ENCODE measurements around the gene KCNH8. TPM values are rescaled to one million over a fixed set of nuclear protein-coding genes. Genes with fewer than 3 reads are reported as not detected.
A peak's percentile ranks its signal among the peaks of the same experiment; 100 is the strongest.

Gene KCNH8
- total RNA-seq, 2 experiments from 2014 or later = not detected

DNA sequence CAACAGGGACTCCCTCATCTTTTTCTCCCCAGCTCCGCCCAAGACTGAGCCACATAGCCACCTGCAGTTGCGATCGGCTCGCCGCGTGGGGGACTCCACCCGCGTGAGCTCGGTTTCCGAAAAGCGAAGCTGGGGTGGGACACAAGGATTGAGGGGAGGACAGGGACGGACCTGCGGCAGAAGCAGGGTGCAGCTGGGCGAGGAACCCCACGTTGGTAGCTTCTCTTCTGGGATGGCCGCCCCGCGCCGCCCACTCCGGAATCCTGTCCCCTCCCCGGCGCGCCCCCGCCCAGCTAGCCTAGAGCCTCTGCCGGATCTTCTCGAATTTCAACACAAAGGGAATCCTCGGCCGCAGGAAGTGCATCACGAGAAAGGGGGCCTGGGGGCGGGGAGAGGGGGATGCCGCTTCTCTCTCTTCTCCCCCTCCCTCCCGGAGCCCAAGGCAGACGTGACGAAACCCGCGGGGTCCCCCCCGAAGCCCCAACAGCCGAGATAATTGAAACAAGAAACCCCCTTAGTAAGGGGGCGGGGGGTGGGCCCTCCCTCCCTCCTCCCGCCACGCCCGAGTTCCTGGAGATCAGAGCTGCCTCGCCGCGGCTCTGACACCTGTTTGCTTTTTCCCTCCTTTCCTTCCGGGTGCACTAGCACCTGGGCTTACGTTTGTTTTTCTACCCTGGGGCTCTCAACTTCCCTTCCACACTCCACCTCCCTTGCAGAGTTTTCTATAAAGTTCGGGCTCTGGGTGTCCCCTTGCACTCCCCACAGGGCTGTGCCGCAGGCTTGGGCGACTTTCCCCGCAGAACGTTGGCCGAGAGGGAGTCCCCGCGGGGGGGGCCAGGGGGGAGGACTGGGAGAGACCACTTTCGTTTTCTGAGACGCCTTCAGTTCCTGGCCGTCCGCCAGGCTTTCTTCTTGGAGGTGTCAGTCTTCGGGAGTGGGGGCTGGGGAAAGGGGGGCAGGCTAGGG lies 1.3 kb upstream of the KCNH8 start:
- H3K9me3 Mint-ChIP-seq = peaks cover 3% of the 10 kb centered on the region
- H3K4me3 Mint-ChIP-seq = peak overlapping the region; percentile 76
- POLR2A ChIA-PET = no interaction called here
- CTCF ChIA-PET = interaction anchor here (0.7 to 0.9 kb wide), 2 partner anchors 44 to 719 kb away, joined by 3 to 4 read pairs; no protein-coding TSS in a partner anchor
- H3K27ac Mint-ChIP-seq = no peak overlapping the region
- intact Hi-C loops (cut with micrococcal nuclease) = loop anchor here (5.0 kb wide), 1 partner anchor 160 kb away; no protein-coding TSS in a partner anchor
- peak; percentile 69 for DNase-seq
- no peaks in the 10 kb centered on the region for H3K36me3 Mint-ChIP-seq
- H3K4me1 Mint-ChIP-seq (ENCODE audit: low read depth) = peaks cover 12% of the 10 kb centered on the region
- H3K27me3 Mint-ChIP-seq = peaks cover 14% of the 10 kb centered on the region

- Mint-ChIP-seq H3K27me3 (peaks cover 14% of the 10 kb centered on the region), H3K9me3 (peaks cover 3% of the 10 kb centered on the region), H3K4me3 (peak overlapping the region; percentile 43), H3K36me3 (no peaks in the 10 kb centered on the region), H3K4me1 (ENCODE audit: low read depth) (peaks cover 12% of the 10 kb centered on the region), H3K27ac (no peak overlapping the region)
- ChIA-PET CTCF (no interaction called here), POLR2A (no interaction called here)
- no peak for DNase-seq
- intact Hi-C loops (cut with micrococcal nuclease) = loop anchor here (5.0 kb wide), 1 partner anchor 161 kb away; no protein-coding TSS in a partner anchor
These were observed 420 bp downstream of the KCNH8 start for GRCh38 chr3:19148768-19149091.

DNA sequence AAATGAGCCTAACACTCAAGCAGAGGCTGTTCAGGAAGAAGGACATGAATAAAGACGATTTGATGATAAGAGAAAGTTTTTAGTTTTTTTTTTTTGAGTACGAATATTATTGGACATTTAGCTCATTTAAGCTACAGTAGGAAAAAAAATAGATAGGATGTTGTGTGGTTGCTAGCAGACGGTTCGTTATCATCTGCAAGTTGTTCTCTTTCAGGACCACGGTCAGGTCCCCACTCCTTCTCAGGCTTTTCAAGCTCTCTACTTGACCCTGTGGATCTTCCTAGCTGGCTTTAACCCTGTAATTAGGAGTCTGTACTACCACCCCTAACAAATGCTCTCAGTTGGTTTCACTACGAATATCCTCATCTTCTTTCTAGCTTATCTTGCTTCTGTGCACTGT lies 1.1 kb downstream of the KCNH8 start:
- H3K9me3 Mint-ChIP-seq = peaks cover 3% of the 10 kb centered on the region
- peak; percentile 39 for DNase-seq
- H3K27ac Mint-ChIP-seq = no peak overlapping the region
- intact Hi-C loops (cut with micrococcal nuclease) = loop anchor here (5.0 kb wide), 1 partner anchor 162 kb away; no protein-coding TSS in a partner anchor
- no peaks in the 10 kb centered on the region for H3K36me3 Mint-ChIP-seq
- no peak overlapping the region for H3K4me3 Mint-ChIP-seq
- peaks cover 14% of the 10 kb centered on the region for H3K27me3 Mint-ChIP-seq
- ChIA-PET POLR2A (no interaction called here), CTCF (interaction anchor here (0.6 kb wide), 1 partner anchor 302 kb away, joined by 3 read pairs; no protein-coding TSS in a partner anchor)
- peaks cover 12% of the 10 kb centered on the region for H3K4me1 Mint-ChIP-seq (ENCODE audit: low read depth)

DNA sequence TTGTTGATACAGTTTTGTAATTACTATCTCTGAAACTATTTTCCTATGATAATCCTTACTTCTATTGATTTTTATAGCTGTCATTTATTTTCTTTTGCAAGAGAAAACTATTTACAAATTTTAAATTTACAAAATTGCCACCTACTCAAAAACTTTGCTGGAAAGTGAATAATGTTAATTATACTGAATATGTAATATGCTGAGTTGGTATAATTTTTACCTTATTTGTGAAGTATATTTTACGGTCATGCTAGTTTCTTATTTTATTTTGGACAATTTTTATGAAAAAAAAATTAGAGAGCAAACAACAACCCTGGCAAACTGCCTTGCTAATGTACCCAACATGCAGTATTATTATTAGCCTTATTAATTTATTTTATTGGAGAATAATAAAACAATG lies 2.9 kb downstream of the KCNH8 start:
- DNase-seq = no peak
- Mint-ChIP-seq H3K4me1 (ENCODE audit: low read depth) (peaks cover 10% of the 10 kb centered on the region), H3K27ac (no peak overlapping the region), H3K36me3 (no peaks in the 10 kb centered on the region), H3K27me3 (peaks cover 15% of the 10 kb centered on the region), H3K4me3 (no peak overlapping the region), H3K9me3 (no peaks in the 10 kb centered on the region)
- CTCF ChIA-PET = no interaction called here
- intact Hi-C loops (cut with micrococcal nuclease) = no loop called here
- POLR2A ChIA-PET = no interaction called here

GRCh38 chr3:19154693-19155250 lies 6.5 kb downstream of the KCNH8 start:
- H3K4me1 Mint-ChIP-seq (ENCODE audit: low read depth) = no peaks in the 10 kb centered on the region
- H3K4me3 Mint-ChIP-seq = no peak overlapping the region
- peaks cover 3% of the 10 kb centered on the region for H3K27me3 Mint-ChIP-seq
- H3K27ac Mint-ChIP-seq = no peak overlapping the region
- CTCF ChIA-PET = no interaction called here
- intact Hi-C loops (cut with micrococcal nuclease) = no loop called here
- no peak for DNase-seq
- POLR2A ChIA-PET = no interaction called here
- H3K36me3 Mint-ChIP-seq = no peaks in the 10 kb centered on the region
- no peaks in the 10 kb centered on the region for H3K9me3 Mint-ChIP-seq

DNA sequence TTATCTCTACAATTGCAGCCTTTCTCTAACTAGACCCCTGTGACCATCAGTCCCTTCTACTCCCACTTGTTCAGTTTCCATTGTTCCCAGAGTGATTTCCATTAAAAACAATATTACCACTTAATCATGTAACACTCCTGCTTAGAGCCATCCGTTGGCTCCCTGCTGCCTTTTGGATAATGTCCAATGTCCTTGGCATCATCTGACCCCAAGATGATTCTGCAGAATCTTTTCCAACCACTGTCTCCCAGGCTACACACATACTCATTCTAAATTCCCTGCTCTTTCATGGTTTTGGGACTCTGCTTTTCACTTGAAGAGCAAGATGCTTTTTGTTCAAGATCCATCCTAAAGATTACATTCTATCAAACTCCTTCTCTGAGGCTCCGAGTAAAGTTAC lies 7.1 kb downstream of the KCNH8 start:
- no peaks in the 10 kb centered on the region for H3K36me3 Mint-ChIP-seq
- H3K27ac Mint-ChIP-seq = no peak overlapping the region
- POLR2A ChIA-PET = no interaction called here
- H3K4me3 Mint-ChIP-seq = no peak overlapping the region
- H3K27me3 Mint-ChIP-seq = peaks cover 3% of the 10 kb centered on the region
- no peaks in the 10 kb centered on the region for H3K4me1 Mint-ChIP-seq (ENCODE audit: low read depth)
- no peaks in the 10 kb centered on the region for H3K9me3 Mint-ChIP-seq
- intact Hi-C loops (cut with micrococcal nuclease) = no loop called here
- CTCF ChIA-PET = no interaction called here
- no peak for DNase-seq

GRCh38 chr3:19159966-19160635 lies 11.8 kb downstream of the KCNH8 start:
- peaks cover 6% of the 10 kb centered on the region for H3K27me3 Mint-ChIP-seq
- H3K9me3 Mint-ChIP-seq = no peaks in the 10 kb centered on the region
- no peak overlapping the region for H3K4me3 Mint-ChIP-seq
- intact Hi-C loops (cut with micrococcal nuclease) = no loop called here
- H3K36me3 Mint-ChIP-seq = no peaks in the 10 kb centered on the region
- ChIA-PET CTCF (no interaction called here), POLR2A (no interaction called here)
- no peak for DNase-seq
- H3K27ac Mint-ChIP-seq = no peak overlapping the region
- no peaks in the 10 kb centered on the region for H3K4me1 Mint-ChIP-seq (ENCODE audit: low read depth)

DNA sequence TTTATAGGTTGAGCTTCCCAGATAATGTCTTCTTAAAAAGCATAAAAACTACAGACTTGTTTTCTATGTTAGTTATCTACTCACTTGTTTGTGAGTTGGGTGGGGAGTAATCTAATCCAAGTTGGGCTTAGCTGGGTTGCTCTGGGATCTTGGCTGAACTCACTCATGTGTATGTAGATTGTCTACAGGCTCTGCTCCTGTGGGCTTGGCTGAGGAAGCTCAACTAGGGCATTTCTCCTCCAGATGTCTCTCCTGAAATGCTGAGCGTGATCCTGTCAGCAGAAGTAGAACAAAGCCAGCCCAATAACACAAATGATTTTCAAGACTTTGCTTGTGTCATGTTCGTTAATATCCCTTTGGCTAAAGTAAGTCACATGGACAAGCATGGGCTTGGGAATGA lies 17.3 kb downstream of the KCNH8 start:
- CTCF ChIA-PET = no interaction called here
- Mint-ChIP-seq H3K27ac (no peak overlapping the region), H3K27me3 (peaks cover 3% of the 10 kb centered on the region), H3K9me3 (no peaks in the 10 kb centered on the region), H3K4me1 (ENCODE audit: low read depth) (no peaks in the 10 kb centered on the region), H3K36me3 (no peaks in the 10 kb centered on the region), H3K4me3 (no peak overlapping the region)
- intact Hi-C loops (cut with micrococcal nuclease) = no loop called here
- no peak for DNase-seq
- POLR2A ChIA-PET = no interaction called here

DNA sequence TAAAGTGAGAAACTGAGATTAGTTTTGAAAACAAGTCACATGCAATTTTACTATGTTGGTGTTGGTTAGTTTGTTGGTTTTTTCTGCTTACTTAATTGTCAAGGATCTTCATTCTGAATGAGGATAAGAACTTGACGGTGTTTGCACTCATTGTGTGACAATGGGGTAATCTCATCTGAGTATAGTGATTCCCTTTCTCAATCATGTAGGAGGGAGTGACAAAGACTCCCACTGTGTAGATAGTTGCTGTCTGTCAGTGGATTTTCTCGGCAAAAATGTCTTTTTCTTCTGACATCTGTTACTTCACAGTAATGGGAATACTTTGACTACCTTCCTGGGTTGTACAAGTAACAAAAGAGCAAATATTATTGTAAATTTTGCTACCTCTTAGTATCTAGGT lies 23.5 kb downstream of the KCNH8 start:
- Mint-ChIP-seq H3K9me3 (no peaks in the 10 kb centered on the region), H3K27me3 (no peaks in the 10 kb centered on the region), H3K27ac (no peak overlapping the region), H3K36me3 (no peaks in the 10 kb centered on the region), H3K4me3 (no peak overlapping the region), H3K4me1 (ENCODE audit: low read depth) (no peaks in the 10 kb centered on the region)
- no peak for DNase-seq
- ChIA-PET POLR2A (no interaction called here), CTCF (no interaction called here)
- intact Hi-C loops (cut with micrococcal nuclease) = no loop called here

GRCh38 chr3:19173945-19174344 lies 25.6 kb downstream of the KCNH8 start:
- intact Hi-C loops (cut with micrococcal nuclease) = no loop called here
- no peaks in the 10 kb centered on the region for H3K36me3 Mint-ChIP-seq
- H3K27me3 Mint-ChIP-seq = no peaks in the 10 kb centered on the region
- no peaks in the 10 kb centered on the region for H3K4me1 Mint-ChIP-seq (ENCODE audit: low read depth)
- no peak for DNase-seq
- ChIA-PET POLR2A (no interaction called here), CTCF (no interaction called here)
- no peak overlapping the region for H3K27ac Mint-ChIP-seq
- H3K4me3 Mint-ChIP-seq = no peak overlapping the region
- H3K9me3 Mint-ChIP-seq = no peaks in the 10 kb centered on the region

DNA sequence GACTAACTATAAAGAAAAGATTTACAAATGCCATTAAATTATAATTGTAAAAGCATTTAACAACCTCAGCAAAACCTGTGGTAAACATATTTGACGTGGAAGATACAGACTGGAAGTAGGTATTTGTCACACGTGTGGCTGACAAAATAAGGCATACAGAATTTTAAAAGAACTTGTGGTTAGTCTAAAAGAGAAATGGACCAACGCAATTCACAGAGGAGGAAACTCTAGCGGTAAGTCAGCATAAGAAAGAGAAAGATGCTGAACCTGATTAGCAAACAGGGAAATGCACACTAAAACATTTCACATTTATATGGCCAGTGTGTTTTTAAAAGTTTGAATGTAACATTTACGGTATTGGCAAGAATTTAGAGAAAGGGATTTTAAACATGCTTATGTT lies 35.3 kb downstream of the KCNH8 start:
- ChIA-PET POLR2A (no interaction called here), CTCF (no interaction called here)
- H3K4me1 Mint-ChIP-seq (ENCODE audit: low read depth) = no peaks in the 10 kb centered on the region
- intact Hi-C loops (cut with micrococcal nuclease) = no loop called here
- no peak overlapping the region for H3K27ac Mint-ChIP-seq
- H3K27me3 Mint-ChIP-seq = peaks cover 3% of the 10 kb centered on the region
- DNase-seq = no peak
- H3K36me3 Mint-ChIP-seq = no peaks in the 10 kb centered on the region
- H3K4me3 Mint-ChIP-seq = no peak overlapping the region
- H3K9me3 Mint-ChIP-seq = no peaks in the 10 kb centered on the region

DNA sequence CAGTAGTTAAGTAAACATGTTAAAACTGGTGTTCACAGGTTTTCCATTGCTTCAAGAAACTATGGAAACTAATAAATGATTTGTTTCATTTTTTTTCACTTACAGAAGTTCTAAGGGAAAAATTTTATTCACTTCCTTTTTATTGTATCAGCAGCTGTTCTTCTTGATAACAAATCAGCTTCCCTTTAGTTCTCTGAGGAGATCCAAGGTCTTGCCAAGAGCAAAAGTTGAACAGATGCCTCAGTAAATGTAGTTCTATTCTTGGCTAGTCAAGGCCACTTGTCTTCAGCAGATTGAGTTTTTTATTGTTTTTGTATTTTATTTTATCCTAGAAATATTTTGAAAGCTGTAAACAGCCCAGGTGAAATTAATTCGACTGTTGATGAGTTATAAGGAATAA lies 41.8 kb downstream of the KCNH8 start:
- ChIA-PET POLR2A (no interaction called here), CTCF (interaction anchor here (1.0 kb wide), 1 partner anchor 44 kb away, joined by 4 read pairs; no protein-coding TSS in a partner anchor)
- intact Hi-C loops (cut with micrococcal nuclease) = loop anchor here (2.0 kb wide), 1 partner anchor 741 kb away; no protein-coding TSS in a partner anchor
- Mint-ChIP-seq H3K4me1 (ENCODE audit: low read depth) (peaks cover 3% of the 10 kb centered on the region), H3K4me3 (no peak overlapping the region), H3K27me3 (no peaks in the 10 kb centered on the region), H3K36me3 (no peaks in the 10 kb centered on the region), H3K27ac (no peak overlapping the region), H3K9me3 (no peaks in the 10 kb centered on the region)
- DNase-seq = no peak

All from activated CD4-positive, alpha-beta memory T cell treated with anti-CD3 and anti-CD28 coated beads for 36 hours (primary cell).